Mucosa of stomach (tissue), 1 donor: ENCODE data around the gene EARS2.

Experiments
- H3K27me3 ChIP-seq: one replicate; pipeline ENCODE4 v1.7.0; 2013; ENCODE audit warnings: mild to moderate bottlenecking, low read length; ENCODE audit not compliant: control insufficient read depth, insufficient read depth
- H3K36me3 ChIP-seq: one replicate; pipeline ENCODE4 v1.7.0; 2013; ENCODE audit warnings: low read length; ENCODE audit not compliant: control insufficient read depth, insufficient read depth
- H3K4me1 ChIP-seq: one replicate; pipeline ENCODE4 v1.7.0; 2013; ENCODE audit warnings: mild to moderate bottlenecking, low read length; ENCODE audit not compliant: control insufficient read depth, insufficient read depth
- H3K4me3 ChIP-seq: one replicate; pipeline ENCODE4 v1.7.0; 2013; ENCODE audit warnings: low read length
- H3K9ac ChIP-seq: one replicate; pipeline ENCODE4 v1.7.0; 2013; ENCODE audit warnings: mild to moderate bottlenecking, low read length, moderate library complexity
- H3K9me3 ChIP-seq: one replicate; pipeline ENCODE4 v1.7.0; 2013; ENCODE audit warnings: mild to moderate bottlenecking, low read length, moderate library complexity; ENCODE audit not compliant: control insufficient read depth
- donor health status: Pancreatic carcinoma.

EARS2 gene

DNA sequence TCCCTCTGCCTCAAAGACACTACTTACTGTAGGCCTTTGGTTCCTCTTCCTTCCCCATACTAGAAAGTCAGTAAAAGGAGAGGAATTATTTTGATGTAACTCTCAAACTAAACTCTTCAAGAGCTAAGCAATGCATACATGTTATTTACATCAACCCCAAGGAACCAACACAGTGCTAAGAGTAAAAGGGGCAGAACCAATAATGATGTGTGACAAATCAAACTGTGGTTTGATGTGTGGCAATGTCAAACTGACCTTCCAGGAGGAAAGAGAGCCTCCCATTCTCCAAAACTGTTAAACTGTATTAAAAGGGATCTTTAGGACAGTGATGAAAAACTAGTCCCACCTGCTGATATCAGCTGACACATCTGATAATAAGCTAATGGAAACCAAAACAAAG is 23.2 kb upstream of the EARS2 start:
- Histone ChIP-seq H3K4me3 (no peak overlapping the region), H3K27me3 (no peaks in the 10 kb centered on the region), H3K4me1 (no peaks in the 10 kb centered on the region), H3K36me3 (peaks cover 14% of the 10 kb centered on the region), H3K9me3 (no peaks in the 10 kb centered on the region), H3K9ac (no peak overlapping the region)

DNA sequence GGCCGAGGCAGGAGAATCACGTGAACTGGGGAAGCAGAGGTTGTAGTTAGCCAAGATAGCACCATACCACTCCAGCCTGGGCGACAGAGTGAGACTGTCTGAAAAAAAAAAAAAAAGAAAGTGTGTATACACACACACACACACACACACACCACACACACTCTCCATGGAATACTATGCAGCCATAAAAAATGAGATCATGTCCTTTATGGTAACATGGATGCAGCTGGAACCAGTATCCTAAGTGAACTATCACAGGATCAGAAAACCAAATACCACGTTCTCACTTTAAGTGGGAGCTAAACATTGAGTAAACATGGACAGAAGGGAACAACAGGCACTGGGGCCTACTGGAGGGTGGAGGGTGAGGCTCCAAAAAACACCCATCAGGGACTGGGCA is 22.2 kb upstream of the EARS2 start:
- H3K36me3 ChIP-seq, result peaks cover 6% of the 10 kb centered on the region
- no peak overlapping the region for H3K4me3 ChIP-seq
- H3K27me3 ChIP-seq, result no peaks in the 10 kb centered on the region
- no peaks in the 10 kb centered on the region for H3K9me3 ChIP-seq
- no peak overlapping the region for H3K9ac ChIP-seq
- H3K4me1 ChIP-seq, result no peaks in the 10 kb centered on the region

DNA sequence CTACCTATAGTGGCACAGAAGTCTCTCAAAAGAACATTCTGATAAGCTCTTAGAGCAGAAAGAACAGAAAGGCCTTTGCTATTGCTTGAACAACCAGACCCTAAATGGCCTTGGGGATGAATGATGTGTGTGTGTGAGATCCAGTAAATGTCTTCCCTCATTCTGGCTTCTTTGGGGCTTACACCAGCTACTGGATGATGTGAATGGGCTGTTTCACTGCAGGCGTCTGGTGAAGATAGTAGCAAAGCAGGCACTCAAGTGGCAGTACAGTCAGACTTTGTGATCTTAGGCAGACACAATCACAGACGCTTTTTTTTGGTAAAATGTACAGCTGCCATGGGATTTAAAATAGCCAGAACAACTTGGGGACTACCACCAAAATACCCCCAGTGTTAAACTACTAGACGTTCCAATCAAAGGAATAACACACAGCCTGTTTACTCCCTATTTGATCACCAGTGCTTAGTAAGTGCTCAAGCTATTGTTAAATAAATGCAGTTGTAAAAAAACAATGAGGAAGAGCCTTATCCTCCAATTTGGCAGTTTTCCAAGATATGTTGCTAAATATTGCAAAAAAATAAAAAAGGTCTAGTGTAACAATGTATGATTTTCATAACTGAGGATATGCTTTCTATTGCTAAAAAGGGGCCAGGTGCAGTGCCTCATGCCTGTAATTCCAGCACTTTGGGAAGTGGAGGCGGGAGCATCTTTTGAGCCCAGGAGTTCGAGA is 21.1 kb upstream of the EARS2 start:
- Histone ChIP-seq H3K9me3 (no peaks in the 10 kb centered on the region), H3K4me1 (no peaks in the 10 kb centered on the region), H3K27me3 (no peaks in the 10 kb centered on the region), H3K4me3 (no peak overlapping the region), H3K36me3 (peaks cover 5% of the 10 kb centered on the region), H3K9ac (no peak overlapping the region)

DNA sequence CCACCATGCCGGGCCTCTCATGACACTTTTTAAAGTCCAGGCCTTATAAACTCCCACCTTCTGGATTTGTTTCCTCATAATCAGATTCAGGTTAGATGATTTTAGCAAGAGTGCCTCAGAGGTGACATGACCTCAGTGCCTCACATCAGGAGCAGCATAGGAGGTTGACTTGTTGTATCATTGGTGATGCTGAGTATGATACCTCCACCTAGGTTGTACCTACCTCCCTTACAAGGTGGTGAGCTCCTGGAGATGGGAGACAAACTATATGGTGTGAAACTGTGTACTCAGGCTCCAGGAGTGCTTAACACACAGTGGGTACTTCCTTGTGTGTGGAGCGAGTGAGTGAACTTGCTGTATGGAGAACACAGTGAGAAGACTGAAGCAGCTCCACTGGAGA is 20.3 kb upstream of the EARS2 start:
- Histone ChIP-seq H3K27me3 (no peaks in the 10 kb centered on the region), H3K4me1 (no peaks in the 10 kb centered on the region), H3K4me3 (no peak overlapping the region), H3K36me3 (peaks cover 5% of the 10 kb centered on the region), H3K9me3 (no peaks in the 10 kb centered on the region), H3K9ac (no peak overlapping the region)

DNA sequence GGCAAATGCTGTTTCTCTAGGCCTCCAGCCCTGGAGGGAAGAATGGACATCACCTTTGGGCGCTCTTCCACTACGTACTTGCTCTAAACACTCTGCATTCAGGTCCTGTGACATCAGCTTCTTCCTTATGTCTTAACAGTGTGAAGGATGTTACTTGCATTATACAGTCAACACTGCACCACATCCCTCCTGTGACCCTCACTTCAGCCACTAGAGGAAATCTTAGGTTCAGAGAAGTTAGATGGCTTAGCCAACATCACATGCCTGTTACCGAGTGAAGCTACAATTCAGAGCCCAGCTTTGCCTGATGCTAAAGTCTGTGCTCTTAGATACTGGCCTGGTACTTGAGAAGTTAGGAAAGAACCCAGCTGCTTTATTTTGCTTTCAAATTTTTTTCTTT is 18.7 kb upstream of the EARS2 start:
- Histone ChIP-seq H3K9me3 (no peaks in the 10 kb centered on the region), H3K27me3 (no peaks in the 10 kb centered on the region), H3K36me3 (peaks cover 8% of the 10 kb centered on the region), H3K4me3 (no peak overlapping the region), H3K4me1 (no peaks in the 10 kb centered on the region), H3K9ac (no peak overlapping the region)

DNA sequence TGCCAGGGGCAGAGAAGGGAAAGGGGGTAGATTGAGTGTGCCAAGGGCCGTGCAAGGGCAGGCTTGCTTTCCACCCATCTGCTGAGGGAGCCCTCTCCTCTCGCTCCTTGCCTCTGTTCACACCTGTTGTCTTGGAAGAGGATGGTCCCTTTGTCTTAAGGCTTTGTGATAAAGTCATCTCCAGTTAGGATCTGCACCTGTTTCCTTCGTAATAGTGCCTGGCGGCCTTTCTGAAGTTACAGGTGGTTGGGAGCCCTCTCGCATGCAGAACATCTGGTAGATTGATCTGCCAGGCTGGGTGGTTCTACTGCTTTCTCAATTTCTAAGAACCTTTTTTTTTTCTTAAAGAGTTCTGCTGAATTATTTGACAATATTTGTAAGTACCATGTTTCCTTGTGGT is 16.7 kb upstream of the EARS2 start:
- Histone ChIP-seq H3K36me3 (peaks cover 5% of the 10 kb centered on the region), H3K9ac (no peak overlapping the region), H3K9me3 (no peaks in the 10 kb centered on the region), H3K4me1 (no peaks in the 10 kb centered on the region), H3K27me3 (no peaks in the 10 kb centered on the region), H3K4me3 (no peak overlapping the region)

DNA sequence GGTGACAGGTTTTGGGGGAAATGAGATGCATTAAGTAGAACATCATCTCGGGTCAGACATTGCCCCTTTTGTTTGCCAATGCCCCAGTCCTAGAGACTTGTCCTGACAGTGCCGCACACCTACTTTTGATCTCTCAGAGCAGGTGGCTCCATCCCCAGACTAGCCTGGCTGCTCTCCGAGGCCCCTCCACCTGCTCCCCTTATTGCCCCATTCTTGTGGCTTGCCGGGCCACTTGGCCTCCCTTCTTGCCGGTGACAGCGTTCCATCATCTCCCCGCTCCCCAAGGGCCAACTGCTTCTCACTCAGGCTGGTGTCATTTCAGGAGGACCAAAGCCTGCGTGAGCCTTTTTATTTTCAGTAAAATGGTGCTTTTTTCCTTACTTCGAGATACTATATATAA is 15.2 kb upstream of the EARS2 start:
- Histone ChIP-seq H3K9ac (no peak overlapping the region), H3K4me1 (no peaks in the 10 kb centered on the region), H3K9me3 (no peaks in the 10 kb centered on the region), H3K36me3 (peaks cover 10% of the 10 kb centered on the region), H3K27me3 (no peaks in the 10 kb centered on the region), H3K4me3 (no peak overlapping the region)

DNA sequence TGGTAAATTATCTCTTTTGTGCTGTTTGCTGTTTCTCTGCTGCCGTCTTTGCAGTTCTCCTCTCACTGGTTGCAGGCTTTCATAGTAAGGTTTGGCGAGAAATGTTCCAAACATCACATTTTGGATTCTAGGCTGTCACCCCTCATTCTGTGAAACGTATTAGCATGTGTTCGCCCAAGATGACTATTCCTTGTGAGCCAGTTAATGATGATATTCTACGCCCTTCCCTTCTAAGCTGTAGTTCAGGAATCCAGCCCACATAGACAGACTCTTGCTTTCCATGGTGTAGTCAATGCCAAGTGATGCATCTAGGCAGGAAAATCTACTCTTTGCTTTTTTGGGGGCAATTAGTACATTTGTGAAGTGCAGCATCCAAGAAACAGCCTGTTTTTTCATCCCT is 14.7 kb upstream of the EARS2 start:
- Histone ChIP-seq H3K9ac (no peak overlapping the region), H3K4me3 (no peak overlapping the region), H3K4me1 (no peaks in the 10 kb centered on the region), H3K36me3 (peaks cover 10% of the 10 kb centered on the region), H3K27me3 (no peaks in the 10 kb centered on the region), H3K9me3 (no peaks in the 10 kb centered on the region)

DNA sequence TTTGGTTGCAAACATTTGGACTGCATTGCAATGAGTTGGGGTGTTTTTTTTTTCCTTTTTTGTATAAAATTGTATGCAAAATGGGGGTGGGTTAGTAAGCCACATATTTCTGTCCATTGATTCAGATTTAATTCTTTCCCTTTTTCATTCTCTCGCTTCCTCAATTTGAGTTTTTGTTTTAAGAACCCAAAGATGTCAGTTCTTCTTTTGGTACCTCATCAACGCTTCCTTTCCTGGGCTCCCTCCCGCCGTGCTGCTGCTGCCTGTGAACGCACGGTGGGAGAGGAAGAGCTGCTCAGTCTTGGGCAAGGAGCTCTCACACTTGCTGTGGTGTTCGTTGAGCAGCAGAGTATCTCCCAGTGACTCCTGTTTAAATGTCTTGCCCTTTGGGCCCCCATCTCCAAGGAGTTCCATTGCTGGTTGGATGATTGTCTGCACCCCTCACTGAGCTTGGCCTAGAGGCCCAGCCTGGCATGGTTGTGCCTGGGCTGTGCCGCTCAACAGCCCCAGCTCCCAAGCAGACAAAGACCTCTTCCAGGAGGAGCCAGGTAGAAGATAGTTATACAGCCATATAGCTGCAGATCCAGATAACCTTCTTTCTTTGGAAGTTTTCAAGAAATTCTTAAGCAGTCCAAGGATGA is 14.0 kb upstream of the EARS2 start:
- H3K4me1 ChIP-seq, result no peaks in the 10 kb centered on the region
- peaks cover 10% of the 10 kb centered on the region for H3K36me3 ChIP-seq
- no peaks in the 10 kb centered on the region for H3K27me3 ChIP-seq
- no peaks in the 10 kb centered on the region for H3K9me3 ChIP-seq
- H3K9ac ChIP-seq, result no peak overlapping the region
- no peak overlapping the region for H3K4me3 ChIP-seq

DNA sequence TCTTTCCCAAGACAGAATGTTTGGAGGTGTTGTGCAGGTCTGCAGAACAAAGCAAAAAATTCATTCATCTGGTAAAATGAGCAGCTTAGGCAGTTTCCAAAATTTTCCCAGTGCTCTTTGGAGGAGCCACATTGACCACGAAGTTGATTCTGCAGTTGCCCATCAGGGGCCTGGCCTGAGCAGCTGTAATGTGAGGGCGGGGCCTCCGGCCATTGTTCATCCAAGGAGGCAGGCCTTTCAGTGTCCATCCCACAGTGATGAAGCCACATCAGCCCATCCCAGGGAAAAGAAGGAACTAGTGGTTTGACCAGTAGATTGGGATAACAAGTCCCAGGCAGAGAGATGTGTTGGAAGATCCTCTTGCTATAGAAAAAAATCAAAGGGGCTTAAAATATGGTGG is 10.5 kb upstream of the EARS2 start:
- no peaks in the 10 kb centered on the region for H3K9me3 ChIP-seq
- H3K27me3 ChIP-seq, result no peaks in the 10 kb centered on the region
- H3K4me1 ChIP-seq, result no peaks in the 10 kb centered on the region
- H3K9ac ChIP-seq, result no peak overlapping the region
- H3K4me3 ChIP-seq, result no peak overlapping the region
- peaks cover 17% of the 10 kb centered on the region for H3K36me3 ChIP-seq

DNA sequence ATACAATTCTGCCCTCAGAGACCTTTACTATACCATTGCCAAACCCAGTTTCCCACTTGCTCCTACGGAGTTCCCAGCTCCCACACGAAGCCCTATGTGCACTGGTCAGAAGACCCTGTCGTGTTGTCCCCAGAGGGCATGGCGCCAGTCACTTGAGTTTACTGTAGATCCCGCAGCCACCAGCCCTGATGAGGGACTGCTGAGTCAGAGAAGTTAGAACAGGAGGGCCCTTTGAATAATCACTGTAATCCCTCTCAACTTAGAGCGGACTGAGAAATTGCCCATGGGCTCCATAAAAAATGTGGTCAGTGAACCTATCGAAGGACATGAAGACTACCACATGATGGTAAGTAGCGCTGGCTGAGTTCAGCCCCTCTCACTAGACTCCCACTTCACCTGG is 9.6 kb upstream of the EARS2 start:
- H3K36me3 ChIP-seq, result peaks cover 17% of the 10 kb centered on the region
- H3K4me3 ChIP-seq, result no peak overlapping the region
- no peaks in the 10 kb centered on the region for H3K4me1 ChIP-seq
- no peaks in the 10 kb centered on the region for H3K9me3 ChIP-seq
- H3K9ac ChIP-seq, result no peak overlapping the region
- H3K27me3 ChIP-seq, result no peaks in the 10 kb centered on the region

DNA sequence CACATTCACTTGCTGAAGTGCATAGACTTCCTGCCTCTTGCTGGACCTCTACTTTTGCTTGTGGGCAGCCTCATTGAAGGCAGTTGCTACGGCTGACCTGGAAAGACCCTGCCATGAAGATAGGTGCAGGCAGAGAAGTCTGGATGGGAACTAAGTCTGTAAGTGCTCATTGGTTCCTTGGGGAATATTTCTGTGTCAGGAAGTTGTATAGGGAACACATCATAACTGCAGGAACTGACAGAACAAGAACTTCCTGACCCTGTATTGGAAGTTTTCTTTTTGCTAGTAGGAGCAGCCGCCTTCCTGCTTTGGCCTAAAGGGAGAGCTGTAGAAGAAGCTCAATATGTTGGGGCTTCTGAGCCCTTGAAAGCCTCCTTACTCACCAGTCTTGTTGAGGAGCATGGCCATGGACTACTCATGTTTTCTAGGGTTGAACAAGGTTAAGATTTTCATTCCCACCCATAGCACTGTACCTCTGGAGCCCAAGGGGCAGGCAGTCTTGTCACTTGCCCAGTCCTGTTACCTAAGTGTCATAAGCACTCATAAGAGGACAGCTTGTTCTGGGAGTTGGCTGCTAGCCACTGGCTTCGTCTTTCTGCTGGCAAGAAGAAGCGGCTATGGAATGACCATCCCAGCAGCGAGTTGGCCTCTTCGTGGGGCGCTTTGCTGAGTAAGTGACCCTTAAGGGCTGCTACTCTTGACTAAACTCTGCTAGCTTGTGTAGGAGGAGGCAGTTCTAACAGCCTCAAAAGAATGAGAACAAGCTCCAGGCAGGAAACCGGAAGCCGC is 7.6 kb upstream of the EARS2 start:
- peaks cover 18% of the 10 kb centered on the region for H3K36me3 ChIP-seq
- no peaks in the 10 kb centered on the region for H3K4me1 ChIP-seq
- no peak overlapping the region for H3K9ac ChIP-seq
- no peak overlapping the region for H3K4me3 ChIP-seq
- H3K9me3 ChIP-seq, result no peaks in the 10 kb centered on the region
- H3K27me3 ChIP-seq, result no peaks in the 10 kb centered on the region
